ENCODE data around the gene EIF4E2. TPM values are rescaled to one million over a fixed set of nuclear protein-coding genes. Genes with fewer than 3 reads are reported as not detected.

Gene EIF4E2
- total RNA-seq, 1 donor from 2014 or later = 17.9 TPM

DNA sequence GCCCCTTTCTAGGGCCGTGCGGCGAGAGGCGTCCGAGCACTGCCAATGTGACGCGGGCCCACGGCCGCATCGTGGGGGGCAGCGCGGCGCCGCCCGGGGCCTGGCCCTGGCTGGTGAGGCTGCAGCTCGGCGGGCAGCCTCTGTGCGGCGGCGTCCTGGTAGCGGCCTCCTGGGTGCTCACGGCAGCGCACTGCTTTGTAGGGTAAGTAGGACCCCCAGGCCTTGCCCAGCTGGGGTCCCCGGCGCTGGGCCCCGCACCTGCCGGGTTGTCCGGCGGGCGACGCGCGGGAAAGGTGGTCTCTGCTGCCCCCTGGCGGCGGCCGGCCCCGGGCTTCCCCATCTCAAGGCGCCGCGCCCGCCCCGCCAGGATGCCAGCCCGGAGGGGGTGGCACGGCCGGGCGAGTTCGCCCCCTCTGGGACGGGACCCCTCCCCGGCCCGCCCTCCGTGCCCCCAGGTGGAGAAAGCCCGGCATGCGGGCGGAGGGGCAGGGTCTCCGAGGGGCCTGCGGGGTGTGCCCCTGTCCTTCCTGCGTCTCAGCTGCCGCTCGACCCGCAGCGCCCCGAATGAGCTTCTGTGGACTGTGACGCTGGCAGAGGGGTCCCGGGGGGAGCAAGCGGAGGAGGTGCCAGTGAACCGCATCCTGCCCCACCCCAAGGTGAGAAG is 28.4 kb upstream of the EIF4E2 start:
- H3K9me3 ChIP-seq = no peaks in the 10 kb centered on the region
- H3K36me3 ChIP-seq = no peaks in the 10 kb centered on the region
- DNase-seq (ENCODE audit: extremely low spot score in 2 of 2) = no peak
- H3K4me3 ChIP-seq = peak overlapping the region in 1 of 2 donors; percentile 29
- TF ChIP-seq, protein P1, sequence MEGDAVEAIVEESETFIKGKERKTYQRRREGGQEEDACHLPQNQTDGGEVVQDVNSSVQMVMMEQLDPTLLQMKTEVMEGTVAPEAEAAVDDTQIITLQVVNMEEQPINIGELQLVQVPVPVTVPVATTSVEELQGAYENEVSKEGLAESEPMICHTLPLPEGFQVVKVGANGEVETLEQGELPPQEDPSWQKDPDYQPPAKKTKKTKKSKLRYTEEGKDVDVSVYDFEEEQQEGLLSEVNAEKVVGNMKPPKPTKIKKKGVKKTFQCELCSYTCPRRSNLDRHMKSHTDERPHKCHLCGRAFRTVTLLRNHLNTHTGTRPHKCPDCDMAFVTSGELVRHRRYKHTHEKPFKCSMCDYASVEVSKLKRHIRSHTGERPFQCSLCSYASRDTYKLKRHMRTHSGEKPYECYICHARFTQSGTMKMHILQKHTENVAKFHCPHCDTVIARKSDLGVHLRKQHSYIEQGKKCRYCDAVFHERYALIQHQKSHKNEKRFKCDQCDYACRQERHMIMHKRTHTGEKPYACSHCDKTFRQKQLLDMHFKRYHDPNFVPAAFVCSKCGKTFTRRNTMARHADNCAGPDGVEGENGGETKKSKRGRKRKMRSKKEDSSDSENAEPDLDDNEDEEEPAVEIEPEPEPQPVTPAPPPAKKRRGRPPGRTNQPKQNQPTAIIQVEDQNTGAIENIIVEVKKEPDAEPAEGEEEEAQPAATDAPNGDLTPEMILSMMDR (IDR thresholded peaks at IDR 0.05) = peak; percentile 65 to 91 (median 90)
- TF ChIP-seq POLR2A (IDR thresholded peaks at IDR 0.05) = no peak
- intact Hi-C loops (cut with DNase I) = no loop called here
- H3K27ac ChIP-seq = no peak overlapping the region
- H3K27me3 ChIP-seq = peaks cover 17% of the 10 kb centered on the region
- peaks cover 21% of the 10 kb centered on the region for H3K4me1 ChIP-seq

DNA sequence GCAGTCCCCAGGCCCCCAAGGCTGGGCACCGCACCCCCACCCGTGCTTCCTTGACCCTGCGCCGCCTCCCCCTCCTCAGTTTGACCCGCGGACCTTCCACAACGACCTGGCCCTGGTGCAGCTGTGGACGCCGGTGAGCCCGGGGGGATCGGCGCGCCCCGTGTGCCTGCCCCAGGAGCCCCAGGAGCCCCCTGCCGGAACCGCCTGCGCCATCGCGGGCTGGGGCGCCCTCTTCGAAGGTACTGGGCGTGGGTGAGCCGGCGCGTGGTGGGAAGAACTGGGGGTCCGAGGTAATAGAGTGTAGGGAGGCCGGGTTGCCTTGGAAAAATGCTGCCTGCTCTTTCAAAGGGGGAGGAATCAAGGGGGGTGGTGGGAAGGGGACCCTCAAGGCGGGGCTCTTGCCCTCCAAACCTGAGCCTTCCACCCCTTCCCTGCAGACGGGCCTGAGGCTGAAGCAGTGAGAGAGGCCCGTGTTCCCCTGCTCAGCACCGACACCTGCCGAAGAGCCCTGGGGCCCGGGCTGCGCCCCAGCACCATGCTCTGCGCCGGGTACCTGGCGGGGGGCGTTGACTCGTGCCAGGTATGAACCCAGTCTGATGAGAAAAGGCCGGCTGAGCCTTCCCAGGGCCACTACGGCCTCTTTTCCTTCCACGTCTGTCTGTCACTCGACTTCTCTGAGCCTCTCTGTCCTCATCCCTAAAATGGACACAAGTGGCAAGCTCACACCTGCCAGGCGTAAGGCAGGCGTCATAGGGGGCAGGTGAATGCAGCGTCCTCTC is 27.7 kb upstream of the EIF4E2 start:
- H3K27me3 ChIP-seq = peaks cover 17% of the 10 kb centered on the region
- H3K36me3 ChIP-seq = no peaks in the 10 kb centered on the region
- TF ChIP-seq, protein P1 (IDR thresholded peaks at IDR 0.05) = no peak
- TF ChIP-seq POLR2A (IDR thresholded peaks at IDR 0.05) (no peak), POLR2AphosphoS5 (IDR thresholded peaks at IDR 0.05; ENCODE audit: insufficient read depth in 1 of 2, low read depth in 1 of 2) (no peak)
- peaks cover 21% of the 10 kb centered on the region for H3K4me1 ChIP-seq
- peak overlapping the region in 1 of 2 donors; percentile 29 for H3K4me3 ChIP-seq
- no peak overlapping the region for H3K27ac ChIP-seq
- intact Hi-C loops (cut with DNase I) = no loop called here
- H3K9me3 ChIP-seq = no peaks in the 10 kb centered on the region
- DNase-seq (ENCODE audit: extremely low spot score in 2 of 2) = no peak

DNA sequence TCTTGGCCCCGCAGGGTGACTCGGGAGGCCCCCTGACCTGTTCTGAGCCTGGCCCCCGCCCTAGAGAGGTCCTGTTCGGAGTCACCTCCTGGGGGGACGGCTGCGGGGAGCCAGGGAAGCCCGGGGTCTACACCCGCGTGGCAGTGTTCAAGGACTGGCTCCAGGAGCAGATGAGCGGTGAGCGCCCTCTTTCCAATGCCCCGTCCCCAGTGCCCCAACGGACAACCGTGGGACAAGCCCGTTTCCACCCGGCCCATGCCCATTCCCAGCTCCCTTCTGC is 27.1 kb upstream of the EIF4E2 start:
- no peaks in the 10 kb centered on the region for H3K9me3 ChIP-seq
- H3K4me1 ChIP-seq = peaks cover 21% of the 10 kb centered on the region
- no peak overlapping the region for H3K27ac ChIP-seq
- DNase-seq (ENCODE audit: extremely low spot score in 2 of 2) = no peak
- no peaks in the 10 kb centered on the region for H3K36me3 ChIP-seq
- TF ChIP-seq POLR2AphosphoS5 (IDR thresholded peaks at IDR 0.05; ENCODE audit: insufficient read depth in 1 of 2, low read depth in 1 of 2) (no peak), POLR2A (IDR thresholded peaks at IDR 0.05) (no peak)
- TF ChIP-seq, protein P1 (IDR thresholded peaks at IDR 0.05) = no peak
- no peak overlapping the region for H3K4me3 ChIP-seq
- H3K27me3 ChIP-seq = peaks cover 17% of the 10 kb centered on the region
- intact Hi-C loops (cut with DNase I) = no loop called here

DNA sequence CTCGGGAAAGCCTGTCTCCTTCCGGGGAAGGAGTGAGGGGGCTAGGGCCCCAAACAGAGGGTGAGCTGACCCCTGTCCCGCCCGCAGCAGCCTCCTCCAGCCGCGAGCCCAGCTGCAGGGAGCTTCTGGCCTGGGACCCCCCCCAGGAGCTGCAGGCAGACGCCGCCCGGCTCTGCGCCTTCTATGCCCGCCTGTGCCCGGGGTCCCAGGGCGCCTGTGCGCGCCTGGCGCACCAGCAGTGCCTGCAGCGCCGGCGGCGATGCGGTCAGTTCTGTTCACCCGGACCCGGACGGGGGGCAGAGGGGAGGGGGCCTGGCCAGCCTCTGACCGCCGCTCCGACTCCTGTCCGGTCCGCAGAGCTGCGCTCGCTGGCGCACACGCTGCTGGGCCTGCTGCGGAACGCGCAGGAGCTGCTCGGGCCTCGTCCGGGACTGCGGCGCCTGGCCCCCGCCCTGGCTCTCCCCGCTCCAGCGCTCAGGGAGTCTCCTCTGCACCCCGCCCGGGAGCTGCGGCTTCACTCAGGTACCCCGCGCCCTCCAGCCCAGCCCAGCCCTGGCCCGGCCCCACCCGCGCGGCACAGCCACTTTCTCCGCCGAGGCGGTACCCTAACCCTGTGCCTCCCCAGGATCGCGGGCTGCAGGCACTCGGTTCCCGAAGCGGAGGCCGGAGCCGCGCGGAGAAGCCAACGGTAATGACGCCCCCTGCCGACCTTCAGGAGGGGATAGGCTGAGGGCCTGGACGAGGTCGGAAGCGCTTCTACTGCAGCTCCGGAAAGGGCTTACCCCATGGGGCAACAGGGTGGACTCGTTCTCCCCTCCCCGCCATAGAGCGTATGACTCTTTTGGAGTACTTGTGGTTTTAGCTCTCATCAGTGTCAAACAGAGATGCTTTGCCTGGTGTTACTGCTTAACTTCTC is 26.5 kb upstream of the EIF4E2 start:
- intact Hi-C loops (cut with DNase I) = no loop called here
- Histone ChIP-seq H3K4me3 (peak overlapping the region; percentile 12 to 30), H3K4me1 (peaks cover 21% of the 10 kb centered on the region), H3K9me3 (no peaks in the 10 kb centered on the region), H3K36me3 (no peaks in the 10 kb centered on the region), H3K27me3 (peaks cover 17% of the 10 kb centered on the region), H3K27ac (no peak overlapping the region)
- TF ChIP-seq, protein P1 (IDR thresholded peaks at IDR 0.05) = no peak
- TF ChIP-seq POLR2AphosphoS5 (IDR thresholded peaks at IDR 0.05; ENCODE audit: insufficient read depth in 1 of 2, low read depth in 1 of 2) (no peak), POLR2A (IDR thresholded peaks at IDR 0.05) (no peak)
- no peak for DNase-seq (ENCODE audit: extremely low spot score in 2 of 2)

All from vagina (tissue), 2 donors.